H1 (cell line): ENCODE results near the gene PMM2. TPM values are rescaled to one million over a fixed set of nuclear protein-coding genes. Genes with fewer than 3 reads are reported as not detected.

Source experiments
- CTCF ChIA-PET: fragments of 300-600 bp; sonication (Branson Sonifier 250); formaldehyde crosslinking; loops from one replicate; lab custom pipeline; 2021; ENCODE audit not compliant: partially characterized antibody; lab: Charles Lee
- POLR2A ChIA-PET: fragments of 300-600 bp; sonication (Branson Sonifier 250); formaldehyde crosslinking; loops from one replicate; lab custom pipeline; 2021; ENCODE audit warnings: inconsistent platforms; ENCODE audit not compliant: partially characterized antibody; lab: Charles Lee
- DNase-seq, 2 experiments: peaks; one replicate each; pipeline versions ENCODE4 v3.0.0 to v3.0.0-alpha.2; 2010 to 2022; ENCODE audit warnings: low spot score in 2 of 2, low read depth in 1 of 2, mixed read lengths in 1 of 2
- FAIRE-seq: peaks from 2 replicates; lab custom pipeline; 2011; peaks lifted over from hg19 to GRCh38; lab: Jason Lieb, UNC
- H2AFZ ChIP-seq: 2 replicates; pipeline ENCODE4 v1.8.1; 2012; ENCODE audit warnings: low read length, inconsistent platforms
- H2AK5ac ChIP-seq: 2 replicates; pipeline ENCODE4 v1.6.1; 2013; ENCODE audit warnings: low read depth, low read length
- H2BK120ac ChIP-seq: replicated peaks from 2 replicates; pipeline ENCODE3; 2013; ENCODE audit warnings: low read depth, low read length, inconsistent platforms
- H2BK12ac ChIP-seq: 2 replicates; pipeline ENCODE4 v1.6.1; 2013; ENCODE audit warnings: low read depth, low read length
- H2BK15ac ChIP-seq: 2 replicates; pipeline ENCODE4 v1.6.1; 2013; ENCODE audit warnings: low read length
- H2BK20ac ChIP-seq: 2 replicates; pipeline ENCODE4 v1.6.1; 2013; ENCODE audit warnings: low read length
- H2BK5ac ChIP-seq: 2 replicates; pipeline ENCODE4 v1.6.1; 2013; ENCODE audit warnings: low read depth, low read length
- H3K14ac ChIP-seq: 2 replicates; pipeline ENCODE4 v1.6.1; 2013; ENCODE audit warnings: inconsistent platforms; ENCODE audit not compliant: insufficient read length
- H3K18ac ChIP-seq: 2 replicates; pipeline ENCODE4 v1.6.1; 2013; ENCODE audit warnings: low read length; ENCODE audit errors: extremely low read depth
- H3K23ac ChIP-seq: 2 replicates; pipeline ENCODE4 v1.6.1; 2013; ENCODE audit warnings: inconsistent platforms; ENCODE audit not compliant: insufficient read length
- H3K23me2 ChIP-seq: 2 replicates; pipeline ENCODE4 v1.6.1; 2013; ENCODE audit warnings: low read depth, low read length
- H3K27ac ChIP-seq: 2 replicates; pipeline ENCODE4 v1.6.1; 2011; ENCODE audit warnings: low read depth, low read length, inconsistent platforms
- H3K27me3 ChIP-seq, 4 experiments: replicated peaks in 1 of 4; 1 replicate in 1 of 4; 2 replicates in 3 of 4; pipeline versions ENCODE4 v1.6.1 to v1.8.1; 2011 to 2013; ENCODE audit warnings: low read length in 3 of 4, mild to moderate bottlenecking in 3 of 4, inconsistent platforms in 2 of 4, mixed read lengths in 2 of 4, moderate library complexity in 1 of 4; ENCODE audit not compliant: control insufficient read depth in 3 of 4, insufficient read depth in 3 of 4; ENCODE audit errors: extremely low read depth in 1 of 4
- H3K36me3 ChIP-seq, 4 experiments: 2 replicates each; pipeline versions ENCODE4 v1.6.1 to v1.8.1; 2011 to 2013; ENCODE audit warnings: mild to moderate bottlenecking in 4 of 4, low read length in 3 of 4, moderate library complexity in 2 of 4, control low read depth in 1 of 4, inconsistent platforms in 1 of 4; ENCODE audit not compliant: insufficient read depth in 4 of 4, control insufficient read depth in 2 of 4
- H3K4ac ChIP-seq: replicated peaks from 2 replicates; pipeline ENCODE3; 2013; ENCODE audit warnings: low read length, low read depth, mixed read lengths, inconsistent platforms; ENCODE audit not compliant: insufficient read length
- H3K4me1 ChIP-seq, 4 experiments: replicated peaks in 1 of 4; 1 replicate in 1 of 4; 2 replicates in 3 of 4; pipeline versions ENCODE4 v1.6.1 to v1.8.1; 2011 to 2013; ENCODE audit warnings: low read length in 3 of 4, inconsistent platforms in 2 of 4, mixed read lengths in 1 of 4; ENCODE audit not compliant: insufficient read depth in 4 of 4, control insufficient read depth in 3 of 4
- H3K4me2 ChIP-seq, 2 experiments: 2 replicates each; pipeline versions ENCODE4 v1.6.1 to v1.8.1; 2011 to 2013; ENCODE audit warnings: low read depth in 2 of 2, low read length in 2 of 2, control low read depth in 1 of 2, inconsistent platforms in 1 of 2, mild to moderate bottlenecking in 1 of 2; ENCODE audit not compliant: insufficient read depth in 1 of 2
- H3K4me3 ChIP-seq, 4 experiments: fragments of 200-600, 300-600 bp in 1 of 4; sonication (generic), shearing (Covaris generic), sonication (Bioruptor Twin) in 1 of 4; 2 replicates each; pipeline versions ENCODE4 v1.5.1 to v1.8.1; 2011 to 2016; ENCODE audit warnings: low read length in 4 of 4, low read depth in 3 of 4, control low read depth in 2 of 4, inconsistent platforms in 2 of 4, mild to moderate bottlenecking in 2 of 4, mixed read lengths in 1 of 4, moderate library complexity in 1 of 4; ENCODE audit not compliant: insufficient read depth in 2 of 4; ENCODE audit errors: extremely low read depth in 1 of 4
- H3K56ac ChIP-seq: replicated peaks from 2 replicates; pipeline ENCODE3; 2013; ENCODE audit warnings: low read depth, mild to moderate bottlenecking, mixed read lengths, low read length, inconsistent platforms; ENCODE audit not compliant: insufficient read length
- H3K79me1 ChIP-seq: 2 replicates; pipeline ENCODE4 v1.6.1; 2013; ENCODE audit warnings: low read depth, low read length, control low read depth
- H3K79me2 ChIP-seq, 2 experiments: 2 replicates each; pipeline versions ENCODE4 v1.6.1 to v1.8.1; 2012 to 2013; ENCODE audit warnings: low read length in 2 of 2, mild to moderate bottlenecking in 2 of 2, inconsistent platforms in 1 of 2; ENCODE audit not compliant: insufficient read depth in 2 of 2, control insufficient read depth in 1 of 2
- H3K9ac ChIP-seq, 4 experiments: replicated peaks in 1 of 4; 1 replicate in 1 of 4; 2 replicates in 3 of 4; pipeline versions ENCODE4 v1.6.1 to v1.8.1; 2011 to 2013; ENCODE audit warnings: low read depth in 3 of 4, low read length in 3 of 4, control low read depth in 2 of 4, mild to moderate bottlenecking in 2 of 4, moderate library complexity in 2 of 4, inconsistent platforms in 1 of 4; ENCODE audit errors: extremely low read depth in 1 of 4
- H3K9me3 ChIP-seq, 2 experiments: 2 replicates each; pipeline versions ENCODE4 v1.6.1 to v1.8.1; 2012 to 2013; ENCODE audit warnings: mild to moderate bottlenecking in 2 of 2, moderate library complexity in 2 of 2, control low read depth in 1 of 2, inconsistent platforms in 1 of 2, low read depth in 1 of 2, low read length in 1 of 2, mixed read lengths in 1 of 2; ENCODE audit not compliant: insufficient read depth in 2 of 2
- H4K20me1 ChIP-seq, 2 experiments: replicated peaks in 1 of 2; 2 replicates each; pipeline versions ENCODE3 to v1.8.1; 2011 to 2013; ENCODE audit warnings: inconsistent platforms in 2 of 2, low read length in 2 of 2, mild to moderate bottlenecking in 1 of 2; ENCODE audit not compliant: insufficient read depth in 2 of 2, control insufficient read depth in 1 of 2
- H4K5ac ChIP-seq: 2 replicates; pipeline ENCODE4 v1.6.1; 2013; ENCODE audit warnings: low read length, low read depth, mixed read lengths, inconsistent platforms; ENCODE audit not compliant: insufficient read length
- H4K8ac ChIP-seq: 2 replicates; pipeline ENCODE4 v1.8.0; 2013; ENCODE audit warnings: mild to moderate bottlenecking, moderate library complexity, low read length, inconsistent platforms; ENCODE audit not compliant: insufficient read depth; ENCODE audit errors: extremely low read depth
- H4K91ac ChIP-seq: replicated peaks from 2 replicates; pipeline ENCODE3; 2013; ENCODE audit warnings: low read length, mixed read lengths, inconsistent platforms; ENCODE audit not compliant: insufficient read length
- CEBPB ChIP-seq: IDR thresholded peaks from 2 replicates; pipeline ENCODE4 v1.6.1; 2012; ENCODE audit warnings: low read depth, low read length
- HDAC2 ChIP-seq, 2 experiments: fragments of 300-600 bp in 1 of 2; sonication (generic) in 1 of 2; IDR thresholded peaks; 2 replicates each; pipeline ENCODE4 v1.6.1; 2011 to 2012; ENCODE audit warnings: low read depth in 2 of 2, low read length in 2 of 2, mild to moderate bottlenecking in 2 of 2, moderate library complexity in 2 of 2, borderline replicate concordance in 1 of 2, inconsistent platforms in 1 of 2
- JUND ChIP-seq: IDR thresholded peaks from 2 replicates; pipeline ENCODE4 v1.6.1; 2011; ENCODE audit warnings: mild to moderate bottlenecking, improper control_type of control experiment, low read length
- POLR2AphosphoS5 ChIP-seq: IDR thresholded peaks from 2 replicates; pipeline ENCODE4 v1.6.1; 2011; ENCODE audit warnings: low read depth, low read length
- RBBP5 ChIP-seq: IDR thresholded peaks from 2 replicates; pipeline ENCODE4 v1.7.1; 2012; ENCODE audit warnings: low read depth, mild to moderate bottlenecking, inconsistent platforms, low read length, moderate library complexity, borderline replicate concordance
- SIX5 ChIP-seq: IDR thresholded peaks from 2 replicates; pipeline ENCODE4 v1.6.1; 2011; ENCODE audit warnings: mild to moderate bottlenecking, low read depth, low read length
- WGBS, 2 experiments: shearing (Covaris generic) in 1 of 2; methylation state at CpG; one replicate each; pipeline versions ENCODE4 v1.1.6 to v1.1.7; 2013 to 2015; ENCODE audit warnings: low lambda C conversion rate in 2 of 2, mixed read lengths in 2 of 2, inconsistent platforms in 1 of 2, low coverage in 1 of 2, missing lambda C conversion rate in 1 of 2; ENCODE audit not compliant: insufficient replicate concordance in 2 of 2, insufficient coverage in 1 of 2, insufficient read length in 1 of 2; ENCODE audit errors: extremely low coverage in 1 of 2, missing lambda C conversion rate in 1 of 2; 5-methylcytosine and 5-hydroxymethylcytosine counted together
- polyA plus RNA-seq, 7 experiments: library from polyadenylated mRNA; depleted of rRNA in 3 of 7; stranded (reverse) in 5 of 7; unstranded in 2 of 7; fragments of >200 nt in 5 of 7; fragments of 200-250 nt in 2 of 7; gene quantifications; 1 replicate in 5 of 7; 2 replicates in 1 of 7; 4 replicates in 1 of 7; pipeline versions ENCODE4 v1.2.1 to v1.2.3, GENCODE V29; 2011 to 2013; ENCODE audit warnings: missing spikeins in 2 of 7, mixed read lengths in 2 of 7
- total RNA-seq: library from RNA; stranded (reverse); fragmentation: NEBNext Ultra II Directional; extraction: Animal tissue kit (Norgen Biotek cat#: 25700); gene quantifications from 2 replicates; pipeline ENCODE4 v1.2.1, GENCODE V29; 2021

The PMM2 gene
- total and polyA plus RNA-seq, 2 of the 8 experiments (the other 6 are each of a cell fraction or from before 2014, with no cell fraction given), result 26.2 to 49.4 TPM

- Histone ChIP-seq H2BK20ac (no peak overlapping the region), H4K8ac (peak overlapping the region; percentile 48), H3K36me3 (peaks cover 28 to 63% (median 42%) of the 10 kb centered on the region in 4 experiments), H3K4me1 (peaks cover 8 to 30% (median 17%) of the 10 kb centered on the region in 4 experiments), H3K56ac (no peak overlapping the region), H4K20me1 (peaks cover 43 to 47% of the 10 kb centered on the region in 2 experiments), H3K4ac (no peak overlapping the region), H3K9ac (no peak overlapping the region), H2BK120ac (no peak overlapping the region), H3K27ac (no peak overlapping the region), H4K5ac (no peak overlapping the region), H3K4me3 (no peak overlapping the region), H3K23me2 (peaks cover 4% of the 10 kb centered on the region; the same call in 1 of the 2 replicates), H3K18ac (no peak overlapping the region), H2AFZ (no peak overlapping the region), H3K9me3 (no peaks in the 10 kb centered on the region), H3K14ac (no peak overlapping the region), H2BK12ac (no peak overlapping the region), H4K91ac (no peak overlapping the region), H3K27me3 (no peaks in the 10 kb centered on the region), H3K79me1 (peaks cover 37% of the 10 kb centered on the region), H2AK5ac (no peak overlapping the region), H3K23ac (no peak overlapping the region), H2BK5ac (no peak overlapping the region), H3K79me2 (peaks cover 36 to 66% of the 10 kb centered on the region in 2 experiments), H2BK15ac (no peak overlapping the region), H3K4me2 (no peak overlapping the region)
- ChIA-PET CTCF (interaction anchor here (0.7 to 1.9 kb wide), 4 partner anchors 8 to 15 kb away, joined by 3 to 6 read pairs (median 4); no protein-coding TSS in a partner anchor), POLR2A (interaction anchor here (0.6 to 29.1 kb wide), 8 partner anchors 1 to 245 kb away, joined by 3 to 456 read pairs (median 4); partner anchors contain the start of genes CARHSP1 and LITAFD)
- 88% methylated on average over 24 of the region's 31 CpGs; no CpG with 5 or more reads in 1 of the 2 experiments for WGBS, 2 experiments
- FAIRE-seq (no peak), DNase-seq (no peak)
- TF ChIP-seq CEBPB (no peak), SIX5 (no peak), RBBP5 (no peak), POLR2AphosphoS5 (peak; percentile 39; the same call in 1 of the 2 replicates), HDAC2 (IDR thresholded peaks at IDR 0.05; ENCODE audit: borderline replicate concordance in 1 of 2, low read depth in 2 of 2, low read length in 2 of 2) (no peak), JUND (no peak)
These were observed 61.6 kb downstream of the PMM2 start for GRCh38 chr16:8858994-8859912.
